GM19467 (cell line): ENCODE results near the gene FBLN2.

Experiments
- ATAC-seq: cut with Tn5 transposase; IDR thresholded peaks from one replicate; pipeline ENCODE4 v1.9.1; 2021; ENCODE audit warnings: mild to moderate bottlenecking, moderate library complexity; ENCODE audit not compliant: unreplicated experiment

FBLN2 gene

DNA sequence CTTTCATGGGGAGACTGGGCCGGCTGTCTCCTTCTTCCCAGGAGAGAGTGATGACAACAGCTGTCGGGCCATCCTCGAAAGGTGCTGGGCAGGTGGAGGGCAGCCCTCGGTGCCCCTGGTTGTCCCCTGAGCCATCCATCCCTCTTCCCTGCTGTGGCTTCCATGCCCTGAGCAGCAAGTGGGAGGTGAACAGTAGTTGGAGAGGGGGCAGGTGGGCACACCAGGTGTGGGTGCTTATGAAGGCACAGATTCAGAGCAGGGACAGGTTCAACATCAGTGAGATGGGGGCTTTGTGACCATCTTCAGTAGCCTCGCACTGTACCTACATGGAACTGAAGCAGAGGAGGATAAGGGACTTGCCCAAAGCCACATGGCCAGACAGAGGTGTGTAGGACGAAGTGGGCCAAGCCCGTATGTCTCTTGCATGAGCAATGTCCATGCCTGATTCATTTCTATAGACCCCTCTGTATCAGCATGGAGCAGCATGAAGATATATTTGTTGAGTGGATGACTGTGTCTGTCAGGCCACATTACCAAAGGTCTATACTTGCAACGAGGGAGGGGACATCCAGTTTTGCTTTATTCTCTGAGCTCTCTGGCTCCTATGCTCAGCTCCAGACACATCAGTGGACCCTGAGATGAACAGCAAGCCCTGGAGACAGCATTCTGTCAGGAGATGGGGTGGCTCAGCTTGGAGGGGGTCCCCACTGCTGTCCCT, 107.8 kb downstream of the FBLN2 start:
- no peak for ATAC-seq

DNA sequence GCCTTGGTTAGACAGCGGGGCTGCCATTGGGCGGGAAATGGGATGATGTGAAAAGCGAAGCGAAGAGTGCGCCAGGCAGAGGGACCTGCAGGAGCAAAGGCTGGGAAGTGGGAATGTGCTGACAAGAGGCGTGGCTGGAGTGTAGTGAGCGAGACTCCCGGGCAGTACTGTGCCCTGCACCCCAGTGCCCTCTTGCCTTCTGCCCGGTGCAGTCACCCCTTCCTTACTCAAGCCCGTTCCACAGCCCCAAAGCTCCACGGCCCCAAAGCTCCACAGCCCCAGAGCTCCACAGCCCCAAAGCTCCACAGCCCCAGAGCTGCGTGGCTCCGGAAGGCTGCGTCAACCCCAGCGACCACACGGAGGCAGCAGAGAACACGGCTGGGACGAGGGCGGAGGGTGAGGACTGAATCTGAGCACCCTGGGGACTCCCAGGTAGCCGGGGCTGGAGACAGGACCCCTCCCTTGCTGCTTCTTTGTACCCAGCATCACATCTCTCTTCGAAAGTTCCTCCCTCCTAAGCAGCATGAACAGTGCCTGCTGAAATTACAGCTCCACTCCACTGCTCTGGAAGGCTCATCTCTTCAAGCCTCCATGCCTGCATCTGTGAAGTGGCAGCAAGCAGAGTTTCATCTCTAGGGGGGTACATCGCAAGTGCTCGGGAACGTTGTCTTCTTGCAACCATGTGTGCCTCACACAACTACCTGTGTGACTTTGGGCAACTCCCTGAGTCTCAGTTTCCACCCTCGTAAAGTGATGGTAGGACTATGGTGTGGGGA, 108.9 kb downstream of the FBLN2 start:
- no peak for ATAC-seq

DNA sequence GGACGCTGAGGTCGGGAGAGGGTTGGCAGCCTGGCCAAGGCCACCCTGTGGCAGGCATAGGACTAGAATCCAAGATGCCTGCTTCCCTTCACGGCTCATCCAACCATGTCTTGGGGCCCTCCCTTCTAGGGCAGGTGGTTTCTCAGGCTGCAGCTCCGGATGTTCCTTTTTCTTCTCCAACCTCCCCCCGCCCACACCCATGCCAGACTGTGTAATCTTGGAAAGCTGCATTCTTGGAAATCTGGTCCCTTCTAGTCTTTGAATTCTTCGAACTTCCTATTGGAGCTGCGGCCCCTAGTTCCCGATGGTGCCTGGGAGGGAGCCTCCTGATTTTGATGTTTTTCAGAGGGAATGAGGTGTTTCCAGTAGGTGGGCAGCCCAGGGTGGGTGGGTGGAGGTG, 109.8 kb downstream of the FBLN2 start:
- ATAC-seq: no peak

DNA sequence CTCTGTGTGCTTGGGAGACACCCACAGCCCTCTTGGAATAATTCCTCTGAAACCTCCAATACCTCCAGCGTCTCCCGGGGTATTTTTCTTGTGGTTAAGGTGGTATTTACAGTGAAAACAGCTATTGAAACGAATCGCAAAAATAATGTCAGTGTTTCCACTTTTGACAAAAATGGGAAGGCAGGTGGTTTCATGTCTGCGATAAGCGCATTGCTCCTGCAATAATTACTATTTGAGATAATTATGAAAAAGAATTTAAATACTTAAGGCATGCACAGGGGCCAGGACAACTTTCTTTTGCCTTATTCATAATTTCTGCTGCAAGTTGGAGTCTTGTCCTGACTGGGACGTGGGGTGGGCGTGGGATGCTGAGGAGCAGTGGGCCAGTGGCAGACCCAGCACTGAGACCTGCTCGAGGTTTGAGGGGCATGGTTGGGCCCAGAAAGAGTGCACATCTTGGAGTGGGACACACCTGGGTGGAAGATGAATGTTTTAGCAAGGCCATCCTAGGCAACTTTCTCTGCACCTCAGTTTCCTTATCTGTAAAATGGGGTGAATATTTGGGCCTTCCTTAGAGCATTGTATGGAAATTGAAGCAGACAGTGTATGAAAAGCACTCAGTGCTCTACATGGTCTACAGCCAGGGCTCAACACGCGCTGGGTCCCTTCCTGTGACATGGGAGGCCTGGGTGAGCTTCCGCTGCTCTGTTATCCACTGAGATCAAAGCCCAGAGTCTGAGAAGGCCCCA, 110.5 kb downstream of the FBLN2 start:
- no peak for ATAC-seq

DNA sequence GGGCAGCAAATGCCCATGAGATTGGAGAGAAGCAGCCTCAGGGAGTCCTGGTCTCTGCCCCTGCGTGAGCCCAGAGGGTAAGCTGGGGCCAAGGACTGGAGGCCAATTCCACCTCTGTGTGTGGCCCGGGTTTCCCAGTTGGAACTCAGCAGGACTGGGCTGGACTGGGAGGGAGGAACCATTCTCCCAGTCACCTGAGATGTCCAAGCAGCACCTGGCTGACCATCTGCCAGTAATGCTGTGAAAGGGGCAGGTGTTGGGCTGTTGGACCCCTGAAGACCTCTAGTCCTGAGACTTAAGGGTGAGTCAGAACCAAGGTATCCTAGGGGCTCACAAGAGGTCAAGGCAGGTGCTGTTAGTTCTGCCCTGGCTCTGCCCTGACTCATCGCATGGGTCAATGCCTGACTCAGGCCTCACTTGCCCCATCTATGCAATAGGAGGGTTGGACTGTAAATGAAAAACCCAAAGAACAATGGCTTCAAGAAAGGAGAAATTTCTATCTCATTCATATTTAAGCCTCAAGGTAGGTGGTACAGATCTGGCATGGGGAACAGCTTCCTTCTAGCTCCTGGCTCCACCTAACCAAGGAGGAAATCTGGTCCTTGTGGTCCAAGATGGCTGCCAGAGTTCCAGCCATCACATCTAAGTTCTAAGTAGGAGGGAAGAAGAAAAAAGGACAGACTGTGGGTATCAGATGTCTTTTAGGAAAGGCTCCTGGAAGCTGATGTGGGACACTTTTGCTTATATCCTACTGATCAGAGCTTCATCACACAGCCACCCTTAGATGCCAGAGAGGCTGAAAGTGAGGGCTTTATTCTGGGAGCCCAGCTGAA, 111.3 kb downstream of the FBLN2 start:
- no peak for ATAC-seq

DNA sequence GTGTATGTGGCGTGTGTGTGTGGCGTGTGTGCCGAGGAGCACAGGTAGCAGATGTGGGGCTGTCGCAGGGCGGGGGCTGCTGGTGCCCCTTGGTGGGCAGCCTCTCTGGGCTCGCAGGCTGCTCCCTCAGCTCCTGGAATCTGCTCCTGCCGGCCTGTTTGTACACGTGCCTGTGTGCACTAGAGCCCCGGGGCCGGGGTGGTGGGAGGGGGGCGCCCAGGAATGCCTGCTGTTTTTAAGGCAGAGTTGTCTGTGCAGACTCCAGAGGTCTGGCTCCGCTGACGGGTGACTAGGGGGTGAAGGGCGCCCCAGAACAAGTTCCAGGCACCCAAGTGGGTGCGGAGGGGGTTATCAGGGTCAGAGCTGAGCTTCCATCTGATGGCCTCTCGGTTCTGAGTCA, 112.2 kb downstream of the FBLN2 start:
- no peak for ATAC-seq

DNA sequence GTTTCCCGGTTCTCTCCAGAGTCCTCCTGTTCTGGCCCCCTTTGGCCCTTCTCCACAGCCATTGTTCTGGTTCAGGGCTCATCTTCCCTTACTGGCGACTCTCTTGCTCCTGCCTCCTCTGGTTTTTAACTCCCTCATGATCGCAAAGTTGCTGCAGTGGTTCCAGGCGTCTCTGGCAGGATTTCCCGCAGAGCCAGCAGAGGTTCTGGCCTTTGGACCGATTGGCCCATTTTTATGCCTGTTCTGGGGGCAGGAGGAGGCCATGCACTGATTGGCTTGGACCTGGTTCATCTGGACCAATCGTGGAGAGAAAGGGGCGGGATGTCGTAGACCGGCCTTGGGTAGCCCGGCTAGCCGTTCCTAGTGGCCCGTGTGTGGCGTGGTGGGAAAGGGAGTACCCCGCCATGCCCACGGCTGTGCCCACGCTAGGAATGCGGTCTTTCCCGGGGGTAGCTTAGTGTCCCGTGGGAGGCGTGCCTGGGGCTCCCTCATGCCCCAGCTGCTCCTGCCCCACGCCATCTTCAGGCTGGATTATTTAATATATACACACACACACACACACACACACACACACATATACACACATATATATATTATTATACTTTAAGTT, 113.4 kb downstream of the FBLN2 start:
- no peak for ATAC-seq

DNA sequence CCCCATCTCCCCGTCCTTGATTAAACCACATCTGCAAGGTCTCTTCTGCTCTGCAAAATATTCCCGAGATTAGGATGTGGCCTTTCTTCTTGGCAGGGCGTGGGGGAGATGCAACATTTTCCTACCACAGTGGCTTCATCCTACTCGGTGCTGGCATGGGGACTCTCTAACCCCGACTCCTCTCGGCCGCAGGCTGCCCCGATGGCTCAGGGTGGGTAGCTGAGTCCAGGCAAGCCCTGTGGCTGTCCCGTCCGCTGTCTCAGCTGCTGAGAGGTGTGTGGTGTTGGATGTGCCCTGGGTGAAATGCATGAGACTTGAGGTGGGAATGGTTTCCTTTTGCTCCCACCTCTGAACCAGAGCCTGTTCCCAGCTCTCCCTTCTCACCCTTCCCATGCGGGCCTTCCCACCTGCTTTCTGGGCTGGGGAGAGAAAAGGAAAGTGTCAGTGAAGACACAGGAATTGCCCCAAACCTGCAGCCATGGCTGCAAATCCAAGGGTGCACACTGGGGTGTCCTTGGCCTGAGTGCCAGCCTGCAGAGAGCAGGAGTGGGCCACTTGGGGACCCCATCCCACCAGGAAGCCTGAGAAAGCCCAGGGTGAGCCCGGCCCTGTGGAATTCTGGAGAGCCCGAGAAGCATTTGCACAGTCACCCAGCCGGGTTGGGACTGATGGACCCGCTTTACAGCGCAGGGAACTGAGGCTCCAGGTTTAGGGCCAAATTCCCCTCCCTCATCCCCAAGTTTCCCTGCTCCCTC, 115.0 kb downstream of the FBLN2 start:
- ATAC-seq: no peak

DNA sequence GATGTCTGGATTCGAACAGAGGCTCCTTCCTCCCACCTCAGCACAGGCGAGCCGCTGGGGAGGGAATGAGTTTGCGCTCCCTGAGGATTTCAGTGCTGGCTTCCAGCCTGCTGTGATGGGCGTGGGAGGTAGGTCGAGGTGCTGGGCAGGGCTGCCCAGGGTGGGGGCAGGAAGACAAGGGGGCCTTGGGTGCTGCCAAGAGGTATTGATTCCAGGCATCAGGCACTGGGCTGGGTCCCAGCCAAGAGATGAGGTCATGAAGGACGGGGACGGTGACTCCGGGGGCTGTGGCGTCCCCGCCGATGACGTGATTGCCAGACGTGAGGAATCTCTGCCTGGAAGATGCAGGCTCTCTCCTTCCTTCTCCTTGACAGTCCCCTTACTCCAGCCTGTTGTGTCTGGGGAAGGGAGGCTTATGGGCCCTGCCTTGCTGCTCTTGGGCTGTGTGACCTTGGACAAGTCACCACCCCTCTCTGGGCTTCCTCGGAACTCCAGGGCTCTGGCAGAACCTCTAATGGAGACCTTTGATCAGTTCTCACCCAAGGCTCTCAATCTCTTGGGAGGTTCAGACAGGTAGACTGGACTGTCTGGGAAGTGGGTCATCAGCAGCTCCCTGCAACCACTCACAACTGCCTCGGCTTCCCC, 116.8 kb downstream of the FBLN2 start:
- no peak for ATAC-seq

DNA sequence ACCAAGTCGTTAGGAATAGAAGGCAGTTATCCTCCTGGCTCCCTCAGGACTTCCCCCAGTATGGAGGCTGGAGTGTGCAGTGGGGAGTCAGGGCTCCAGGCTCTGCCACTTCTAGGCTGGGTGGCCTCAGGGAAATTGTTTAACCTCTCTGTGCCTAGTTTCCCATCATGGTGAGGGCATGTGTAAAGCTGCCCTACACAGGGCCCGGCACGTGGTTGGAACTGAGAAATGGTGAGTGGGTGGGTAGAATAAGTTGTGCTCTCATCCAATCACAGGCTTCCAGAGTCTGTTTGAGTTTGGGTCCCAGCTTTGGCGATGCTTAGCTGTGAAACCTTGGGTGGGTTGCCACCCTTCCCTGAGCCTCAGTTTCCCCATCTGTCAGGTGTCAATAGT, 117.3 kb downstream of the FBLN2 start:
- ATAC-seq: no peak

DNA sequence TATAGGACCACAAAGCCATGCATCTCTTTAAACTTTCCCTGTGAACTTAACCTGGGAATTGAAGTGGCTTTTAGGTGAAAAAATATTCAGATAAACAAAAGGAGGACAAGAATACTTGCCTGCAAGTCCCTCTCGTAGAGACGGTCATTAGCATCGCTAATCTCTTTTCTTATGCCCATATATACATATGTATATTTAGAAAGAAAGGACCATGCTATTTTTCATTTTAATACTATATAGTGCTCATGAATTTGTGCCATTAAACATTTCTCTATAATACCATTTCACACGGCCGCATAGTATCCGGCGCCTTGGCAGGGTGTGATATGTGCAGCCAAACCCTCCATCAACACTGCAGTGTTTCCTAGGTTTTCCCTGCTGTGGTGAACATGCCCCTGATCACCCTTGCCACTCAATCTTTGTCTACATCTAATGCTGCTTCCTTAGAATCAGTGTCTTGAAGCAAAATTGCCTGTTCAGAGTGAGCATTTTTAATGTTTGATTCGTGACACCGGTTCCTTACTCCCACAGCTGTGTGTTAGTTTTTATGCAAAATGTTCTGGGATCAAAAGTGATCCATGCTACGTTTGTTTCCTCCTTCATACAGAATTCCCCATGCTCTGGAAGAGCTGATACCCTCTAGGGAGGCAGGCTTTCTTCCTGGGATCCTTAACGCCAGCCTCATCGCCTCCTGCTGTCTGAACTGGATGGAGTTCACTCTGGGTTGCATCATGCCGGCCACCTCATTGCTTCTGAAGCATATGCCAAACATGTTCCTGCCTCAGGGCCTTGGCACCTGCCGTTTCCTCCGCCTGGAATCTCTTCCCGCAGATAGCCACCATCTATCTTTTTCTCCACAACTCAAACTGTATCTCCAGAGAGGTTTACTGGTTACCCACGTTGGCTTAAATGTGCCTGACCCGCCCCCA, 118.1 kb downstream of the FBLN2 start:
- ATAC-seq: no peak

DNA sequence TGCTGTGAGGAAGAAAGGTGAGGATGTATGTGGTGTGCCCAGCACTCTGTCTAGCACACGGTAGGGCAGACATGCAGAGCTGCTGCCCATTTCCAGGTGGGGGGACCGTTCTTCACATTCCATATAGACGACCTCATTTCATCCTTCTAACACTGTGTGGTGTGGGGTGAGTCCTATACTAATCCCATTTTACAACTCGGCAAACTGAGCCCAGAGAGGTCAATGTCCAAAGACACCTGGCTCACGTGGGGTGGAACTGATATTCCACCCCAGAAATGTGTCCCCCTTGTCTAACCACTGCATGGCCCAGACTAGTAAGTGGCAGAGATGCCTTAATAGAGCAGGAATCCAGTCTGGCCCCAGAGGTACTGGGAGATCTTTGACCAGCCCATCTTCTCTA, 119.2 kb downstream of the FBLN2 start:
- no peak for ATAC-seq

DNA sequence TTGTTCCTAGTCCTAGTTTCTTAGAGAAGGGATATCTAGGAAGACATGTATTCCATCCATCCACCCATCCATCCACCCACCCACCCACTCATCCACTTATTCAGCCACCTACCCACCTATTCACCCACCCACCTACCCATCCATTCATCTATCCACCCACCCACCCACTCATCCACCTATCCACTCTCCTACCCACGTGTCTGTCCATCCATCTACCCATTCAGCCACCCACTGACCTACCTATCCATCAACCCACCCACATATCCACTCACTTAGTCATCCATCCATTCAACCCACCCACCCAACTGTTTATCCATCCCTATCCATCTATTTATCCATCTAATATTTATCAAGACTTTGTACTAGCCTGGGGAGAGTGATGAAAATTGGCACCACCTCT, 120.5 kb downstream of the FBLN2 start:
- no peak for ATAC-seq

DNA sequence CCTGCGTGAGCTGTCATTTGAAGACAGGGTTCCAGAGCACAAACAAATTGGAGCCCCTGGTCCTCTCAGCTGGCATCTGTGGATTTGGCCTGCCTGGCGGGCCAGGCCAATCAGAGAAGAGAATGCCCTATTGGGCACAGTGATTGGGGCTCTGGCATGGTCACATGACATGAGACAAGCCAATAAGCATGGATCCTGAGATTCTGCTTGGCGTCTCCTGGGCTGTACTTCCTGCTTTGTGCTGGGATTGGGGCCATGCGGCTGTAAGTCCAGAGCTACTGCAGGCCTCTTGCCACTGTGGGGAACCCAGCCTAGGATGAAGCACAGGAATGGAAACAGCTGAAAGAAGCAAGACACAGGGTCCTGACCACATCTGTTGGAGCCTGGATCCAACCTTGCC, 121.4 kb downstream of the FBLN2 start:
- ATAC-seq: no peak

DNA sequence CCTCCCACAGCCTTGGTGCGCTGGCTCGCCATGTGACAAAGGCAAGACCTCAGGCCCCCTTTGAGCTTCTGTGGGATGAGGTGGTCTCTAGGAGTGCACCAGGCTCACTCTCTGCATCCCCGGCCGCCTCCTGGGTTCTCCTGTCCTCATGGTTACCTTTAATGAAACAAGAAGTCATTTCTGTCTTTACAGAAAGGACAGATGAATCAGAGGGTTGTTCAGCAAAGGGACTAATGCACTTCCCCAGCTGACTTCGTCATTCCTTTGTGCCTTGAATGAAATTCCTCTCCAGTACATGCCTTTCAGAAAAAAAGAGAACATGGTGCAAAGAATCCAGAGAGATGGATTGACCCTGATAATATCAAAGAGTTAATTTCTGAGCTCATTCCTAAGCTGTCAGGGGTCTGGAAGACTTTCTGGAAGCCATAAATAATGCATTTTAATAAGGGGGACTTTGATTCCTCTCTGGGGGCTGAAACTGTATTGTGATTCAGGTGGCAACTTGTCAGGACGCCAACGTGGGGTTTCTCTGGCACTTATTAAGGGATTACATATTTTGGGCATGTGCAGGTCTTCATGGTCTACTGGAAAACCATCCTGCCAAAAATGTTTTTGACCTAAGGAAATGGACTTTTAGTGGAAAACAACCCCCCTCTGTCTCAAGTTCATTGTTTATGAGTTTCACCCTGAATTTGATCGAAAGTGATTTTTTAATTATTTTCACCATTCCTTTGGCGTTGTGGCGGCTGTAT, 122.7 kb downstream of the FBLN2 start:
- no peak for ATAC-seq

DNA sequence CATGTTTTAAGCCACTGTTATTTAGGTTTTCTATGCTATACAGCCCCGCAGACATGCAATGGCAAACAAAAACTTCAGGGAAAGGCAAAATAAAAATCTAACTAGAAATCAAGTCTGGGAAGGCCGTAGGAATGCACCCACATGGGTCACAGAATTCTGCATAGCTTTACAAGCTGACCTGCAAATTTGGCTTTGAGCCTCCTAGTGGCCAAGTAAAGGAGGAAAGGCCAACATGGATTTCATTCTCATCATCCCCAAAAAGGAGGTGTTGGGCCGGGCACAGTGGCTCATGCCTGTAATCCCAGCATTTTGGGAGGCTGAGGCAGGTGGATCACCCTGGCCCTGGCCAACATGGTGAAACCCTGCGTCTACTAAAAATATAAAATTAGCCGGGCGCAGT, 124.3 kb downstream of the FBLN2 start:
- ATAC-seq: no peak

DNA sequence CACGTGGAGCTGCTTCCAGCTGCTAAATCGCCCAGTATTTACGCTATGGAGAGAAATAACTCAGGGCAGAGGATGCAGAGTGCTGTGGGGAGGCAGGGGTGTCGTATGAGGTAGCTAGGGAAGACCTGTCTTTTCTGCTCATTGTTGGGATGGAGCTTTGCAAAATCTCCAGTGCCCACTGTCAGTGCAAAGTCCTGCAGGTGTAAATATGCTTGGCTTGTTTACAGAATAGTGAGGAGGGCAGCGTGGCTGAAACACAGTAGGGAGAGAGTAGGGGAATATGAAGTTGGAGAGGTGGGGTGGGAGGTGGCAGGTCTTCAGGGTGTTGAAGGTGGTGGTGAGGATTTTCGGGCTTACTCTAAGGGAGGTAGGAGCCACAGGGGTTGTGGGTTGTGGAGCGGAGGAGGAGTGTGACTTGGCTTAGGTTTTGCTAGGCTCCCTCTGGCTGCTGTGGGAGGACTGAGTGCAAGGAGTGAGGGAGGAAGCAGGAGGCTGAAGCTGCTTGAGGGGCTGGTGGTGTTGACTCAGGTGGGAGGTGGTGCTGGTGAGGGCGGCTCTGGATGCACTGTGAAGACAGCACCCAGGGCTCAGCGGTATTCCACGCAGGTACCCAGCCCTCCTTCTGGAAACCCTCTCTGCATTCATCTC, 125.7 kb downstream of the FBLN2 start:
- ATAC-seq: no peak
